ENCODE measurements around the gene NOTO. TPM values are rescaled to one million over a fixed set of nuclear protein-coding genes. Genes with fewer than 3 reads are reported as not detected.
A peak's percentile ranks its signal among the peaks of the same experiment; 100 is the strongest.

NOTO gene
- total RNA-seq, 1 donor from 2014 or later = not detected

GRCh38 chr2:73172963-73173362, 29.4 kb upstream of the NOTO start:
- H3K27me3 ChIP-seq (ENCODE audit: control insufficient read depth, insufficient read depth, low read length) = peaks cover 23% of the 10 kb centered on the region
- H3K36me3 ChIP-seq (ENCODE audit: control insufficient read depth, insufficient read depth, low read length) = no peaks in the 10 kb centered on the region
- TF ChIP-seq CTCF (IDR thresholded peaks at IDR 0.05; ENCODE audit: insufficient read depth, low read length, poor library complexity, severe bottlenecking) = no peak
- DNase-seq (ENCODE audit: low read depth) = no peak
- H3K4me3 ChIP-seq (ENCODE audit: low read depth, low read length) = no peak overlapping the region

GRCh38 chr2:73173781-73174180, 28.6 kb upstream of the NOTO start:
- H3K4me3 ChIP-seq (ENCODE audit: low read depth, low read length) = no peak overlapping the region
- no peaks in the 10 kb centered on the region for H3K36me3 ChIP-seq (ENCODE audit: control insufficient read depth, insufficient read depth, low read length)
- peaks cover 25% of the 10 kb centered on the region for H3K27me3 ChIP-seq (ENCODE audit: control insufficient read depth, insufficient read depth, low read length)
- DNase-seq (ENCODE audit: low read depth) = no peak
- no peak for TF ChIP-seq CTCF (IDR thresholded peaks at IDR 0.05; ENCODE audit: insufficient read depth, low read length, poor library complexity, severe bottlenecking)

GRCh38 chr2:73174244-73174643, 28.1 kb upstream of the NOTO start:
- H3K27me3 ChIP-seq (ENCODE audit: control insufficient read depth, insufficient read depth, low read length) = peaks cover 25% of the 10 kb centered on the region
- TF ChIP-seq CTCF (IDR thresholded peaks at IDR 0.05; ENCODE audit: insufficient read depth, low read length, poor library complexity, severe bottlenecking) = no peak

GRCh38 chr2:73174941-73175662, 27.3 kb upstream of the NOTO start:
- Histone ChIP-seq H3K36me3 (ENCODE audit: control insufficient read depth, insufficient read depth, low read length) (no peaks in the 10 kb centered on the region), H3K4me3 (ENCODE audit: low read depth, low read length) (no peak overlapping the region), H3K27me3 (ENCODE audit: control insufficient read depth, insufficient read depth, low read length) (peaks cover 25% of the 10 kb centered on the region)
- DNase-seq (ENCODE audit: low read depth) = no peak
- TF ChIP-seq CTCF (IDR thresholded peaks at IDR 0.05; ENCODE audit: insufficient read depth, low read length, poor library complexity, severe bottlenecking) = no peak

More at GRCh38 chr2:73174244-73174643, 28.1 kb upstream of the NOTO start:
- DNase-seq (ENCODE audit: low read depth) = no peak
- Histone ChIP-seq H3K4me3 (ENCODE audit: low read depth, low read length) (no peak overlapping the region), H3K36me3 (ENCODE audit: control insufficient read depth, insufficient read depth, low read length) (no peaks in the 10 kb centered on the region)

- no peaks in the 10 kb centered on the region for H3K36me3 ChIP-seq (ENCODE audit: control insufficient read depth, insufficient read depth, low read length)
- no peak for DNase-seq (ENCODE audit: low read depth)
- H3K4me3 ChIP-seq (ENCODE audit: low read depth, low read length) = peak overlapping the region; percentile 11
- no peak for TF ChIP-seq CTCF (IDR thresholded peaks at IDR 0.05; ENCODE audit: insufficient read depth, low read length, poor library complexity, severe bottlenecking)
- H3K27me3 ChIP-seq (ENCODE audit: control insufficient read depth, insufficient read depth, low read length) = peaks cover 25% of the 10 kb centered on the region
Measured at GRCh38 chr2:73175663-73176204, 26.6 kb upstream of the NOTO start.

Data from kidney epithelial cell (primary cell).